HG03064 (cell line): ENCODE results near the gene RNF157.
A peak's percentile ranks its signal among the peaks of the same experiment; 100 is the strongest.

Experiments
- ATAC-seq: cut with Tn5 transposase; IDR thresholded peaks from one replicate; pipeline ENCODE4 v1.9.1; 2021; ENCODE audit warnings: low read depth; ENCODE audit not compliant: unreplicated experiment

RNF157 gene

GRCh38 chr17:76145231-76146052 lies 94.9 kb downstream of the RNF157 start:
- no peak for ATAC-seq

- ATAC-seq, result no peak
Measured at GRCh38 chr17:76142585-76143041, 97.7 kb downstream of the RNF157 start.

GRCh38 chr17:76142039-76142584 lies 98.2 kb downstream of the RNF157 start:
- no peak for ATAC-seq

GRCh38 chr17:76141212-76142038 lies 98.9 kb downstream of the RNF157 start, which contains the start of gene FOXJ1:
FOXJ1 (minus strand) TSS chr17:76141245; CDS start chr17:76140395, 850 bp downstream.
- peak; percentile 54 for ATAC-seq

- no peak for ATAC-seq
Measured at GRCh38 chr17:76140661-76141211, 99.6 kb downstream of the RNF157 start.

GRCh38 chr17:76139801-76140660 lies 100.3 kb downstream of the RNF157 start:
- ATAC-seq, result no peak

- ATAC-seq, result no peak
Measured at GRCh38 chr17:76138896-76139752, 101.2 kb downstream of the RNF157 start.

- no peak for ATAC-seq
Measured at GRCh38 chr17:76138234-76138895, 101.9 kb downstream of the RNF157 start.

GRCh38 chr17:76137351-76138233 lies 102.7 kb downstream of the RNF157 start:
- ATAC-seq, result no peak

- ATAC-seq, result no peak
Measured at GRCh38 chr17:76137001-76137350, 103.3 kb downstream of the RNF157 start.

GRCh38 chr17:76136276-76137000 lies 103.9 kb downstream of the RNF157 start:
- ATAC-seq, result no peak

- no peak for ATAC-seq
Measured at GRCh38 chr17:76135810-76136188, 104.5 kb downstream of the RNF157 start.

- ATAC-seq, result no peak
Measured at GRCh38 chr17:76134911-76135809, 105.1 kb downstream of the RNF157 start.

- ATAC-seq, result no peak
Measured at GRCh38 chr17:76132574-76133338, 107.5 kb downstream of the RNF157 start.
